GM12878 (cell line): ENCODE data around the gene RIPK3. TPM values are rescaled to one million over a fixed set of nuclear protein-coding genes. Genes with fewer than 3 reads are reported as not detected.

Experiments used
- ATAC-seq: fragments of 200-7000 bp; cut with Tn5 transposase; 3 replicates; pipeline ENCODE4 v1.9.1; 2020; ENCODE audit warnings: mild to moderate bottlenecking, moderate library complexity
- Bru-seq: library from RNA; stranded (reverse); fragments of 400-500 nt; gene quantifications from one replicate; lab custom pipeline; 2021; lab: Mats Ljungman, UMichigan
- BruChase-seq, 2 experiments: library from RNA; stranded (reverse); fragments of 400-500 nt; gene quantifications; one replicate each; lab custom pipeline; 2021; lab: Mats Ljungman, UMichigan
- BruUV-seq: library from RNA; stranded (reverse); fragments of 400-500 nt; replicated peaks from 2 replicates; lab custom pipeline; 2021; lab: Mats Ljungman, UMichigan
- CTCF ChIA-PET: fragments of 300-600 bp; sonication (Branson Sonifier 250); formaldehyde crosslinking; extraction: SDS; loops from one replicate; lab custom pipeline; 2021; ENCODE audit warnings: inconsistent platforms; lab: Yijun Ruan, JAX
- POLR2A ChIA-PET: fragments of 350-600 bp; formaldehyde crosslinking; extraction: SDS; loops from one replicate; lab custom pipeline; 2021; ENCODE audit warnings: inconsistent platforms; lab: Charles Lee
- RAD21 ChIA-PET: fragments of 300-600 bp; sonication (Branson Sonifier 250); formaldehyde crosslinking; loops from one replicate; lab custom pipeline; 2023; ENCODE audit warnings: antibody characterized with exemption; ENCODE audit not compliant: unreplicated experiment; lab: Charles Lee
- SMC1A ChIA-PET: fragments of 300-600 bp; sonication (Branson Sonifier 250); formaldehyde crosslinking; loops from one replicate; lab custom pipeline; 2023; ENCODE audit not compliant: unreplicated experiment, uncharacterized antibody; lab: Charles Lee
- DNase-seq: peaks from one replicate; pipeline ENCODE4 v3.0.0-alpha.2; 2011; ENCODE audit warnings: low read depth, low spot score
- FAIRE-seq: peaks from 3 replicates; lab custom pipeline; 2011; peaks lifted over from hg19 to GRCh38; lab: Jason Lieb, UNC
- H2AFZ ChIP-seq: 2 replicates; pipeline ENCODE4 v1.6.0; 2011; ENCODE audit warnings: low read depth, low read length, control low read depth; ENCODE audit not compliant: control insufficient read depth
- H3K27ac ChIP-seq: 2 replicates; pipeline ENCODE4 v1.5.1; 2011; ENCODE audit warnings: control low read depth; ENCODE audit not compliant: control insufficient read depth, insufficient read depth
- H3K27me3 ChIP-seq, 2 experiments: replicated peaks in 1 of 2; 2 replicates each; pipeline versions ENCODE4 v1.6.0 to v1.6.1; 2011; ENCODE audit warnings: low read length in 1 of 2; ENCODE audit not compliant: control insufficient read depth in 2 of 2, insufficient read depth in 2 of 2
- H3K36me3 ChIP-seq, 2 experiments: 2 replicates each; pipeline ENCODE4 v1.5.1; 2011; ENCODE audit warnings: low read length in 1 of 2; ENCODE audit not compliant: control insufficient read depth in 2 of 2, insufficient read depth in 2 of 2
- H3K4me1 ChIP-seq: 2 replicates; pipeline ENCODE4 v1.6.1; 2011; ENCODE audit warnings: mild to moderate bottlenecking, low read length, moderate library complexity, mixed read lengths; ENCODE audit not compliant: control insufficient read depth, insufficient read depth
- H3K4me2 ChIP-seq: 2 replicates; pipeline ENCODE4 v1.6.0; 2011; ENCODE audit warnings: control low read depth; ENCODE audit not compliant: control insufficient read depth, insufficient read depth
- H3K4me3 ChIP-seq: fragments of 200-600 bp; sonication (generic); 2 replicates; pipeline ENCODE4 v1.5.1; 2016
- H3K79me2 ChIP-seq: 2 replicates; pipeline ENCODE4 v1.6.0; 2011; ENCODE audit warnings: low read length; ENCODE audit not compliant: control insufficient read depth, insufficient read depth
- H3K9ac ChIP-seq: 2 replicates; pipeline ENCODE4 v1.8.0; 2011; ENCODE audit warnings: low read length, control low read depth, mixed read lengths; ENCODE audit not compliant: control insufficient read depth, insufficient read depth
- H3K9me3 ChIP-seq: replicated peaks from 3 replicates; pipeline ENCODE4 v1.5.1; 2011; ENCODE audit warnings: mild to moderate bottlenecking, low read length; ENCODE audit not compliant: control insufficient read depth, insufficient read depth
- H4K20me1 ChIP-seq: 2 replicates; pipeline ENCODE4 v1.6.0; 2011; ENCODE audit not compliant: control insufficient read depth, insufficient read depth
- BHLHE40 ChIP-seq, 2 experiments: fragments of 450-650 bp in 1 of 2; IDR thresholded peaks; 2 replicates each; pipeline ENCODE4 v1.6.1; 2011 to 2017; ENCODE audit warnings: low read depth in 2 of 2, borderline replicate concordance in 1 of 2, improper control_type of control experiment in 1 of 2, low read length in 1 of 2, mild to moderate bottlenecking in 1 of 2
- GATAD2B ChIP-seq: fragments of 450-650 bp; conservative IDR thresholded peaks from 2 replicates; pipeline ENCODE4 v1.6.1; 2017; ENCODE audit warnings: low read depth, mild to moderate bottlenecking, moderate library complexity
- HDGF ChIP-seq: fragments of 450-650 bp; IDR thresholded peaks from 2 replicates; pipeline ENCODE4 v1.6.1; 2016; ENCODE audit warnings: antibody characterized with exemption
- LARP7 ChIP-seq: fragments of 450-650 bp; IDR thresholded peaks from 2 replicates; pipeline ENCODE4 v1.6.1; 2017; ENCODE audit warnings: mild to moderate bottlenecking
- NR2F1 ChIP-seq: fragments of 450-650 bp; conservative IDR thresholded peaks from 2 replicates; pipeline ENCODE4 v1.6.1; 2017; ENCODE audit warnings: mild to moderate bottlenecking
- POLR2A ChIP-seq: IDR thresholded peaks from 2 replicates; pipeline ENCODE4 v1.6.1; 2011; ENCODE audit warnings: low read depth, mild to moderate bottlenecking, low read length
- POLR2AphosphoS2 ChIP-seq: IDR thresholded peaks from 2 replicates; pipeline ENCODE4 v1.6.1; 2011; ENCODE audit warnings: low read depth, mild to moderate bottlenecking, low read length, improper control_type of control experiment, moderate library complexity
- TCF3 ChIP-seq: IDR thresholded peaks from 2 replicates; pipeline ENCODE4 v1.6.1; 2012; ENCODE audit warnings: low read depth, mild to moderate bottlenecking, low read length, borderline replicate concordance; ENCODE audit not compliant: insufficient read depth
- ZNF622 ChIP-seq: fragments of 450-650 bp; IDR thresholded peaks from 2 replicates; pipeline ENCODE4 v1.6.1; 2017; ENCODE audit warnings: mild to moderate bottlenecking, inconsistent platforms
- ZNF687 ChIP-seq: fragments of 450-650 bp; IDR thresholded peaks from 2 replicates; pipeline ENCODE4 v1.6.1; 2017; ENCODE audit warnings: mild to moderate bottlenecking, moderate library complexity
- WGBS: methylation state at CpG from one replicate; pipeline ENCODE4 v1.1.6; 2016; ENCODE audit warnings: low lambda C conversion rate; ENCODE audit not compliant: insufficient replicate concordance, insufficient coverage; ENCODE audit errors: missing lambda C conversion rate; 5-methylcytosine and 5-hydroxymethylcytosine counted together
- in situ Hi-C: fragments of 300-500 bp; cut with MboI; formaldehyde crosslinking; loops from 9 replicates; pipeline ENCODE4 v1.14.3; 2018; ENCODE audit warnings: mixed read lengths
- intact Hi-C: fragments of 100-400 bp; cut with micrococcal nuclease; formaldehyde crosslinking; loops from one replicate; pipeline ENCODE4 v1.14.2; 2022; ENCODE audit not compliant: unreplicated experiment
- long read RNA-seq, 2 experiments: library from polyadenylated mRNA; unstranded; transcript quantifications; one replicate each; pipeline ENCODE4 v2.0.0, GENCODE V29; 2019 to 2020
- polyA minus RNA-seq, 3 experiments: library from RNA; depleted of rRNA, polyadenylated mRNA; stranded (reverse); fragments of >200 nt; gene quantifications; 2 replicates each; pipeline ENCODE4 v1.2.3, GENCODE V29; 2011
- polyA plus RNA-seq, 11 experiments: library from polyadenylated mRNA; depleted of rRNA in 4 of 11; unstranded in 6 of 11; stranded (reverse) in 5 of 11; fragments of >200 nt; fragmentation: Nextera tagmentation in 4 of 11; fragmentation: Illumina TruSeq in 1 of 11; extraction: Ambion mirVana in 4 of 11; extraction: Trizol in 1 of 11; gene quantifications; 1 replicate in 1 of 11; 2 replicates in 10 of 11; pipeline versions ENCODE4 v1.2.1 to v1.2.3, GENCODE V29; 2011 to 2016; ENCODE audit warnings: inconsistent platforms in 2 of 11, missing spikeins in 2 of 11, low read depth in 1 of 11
- total RNA-seq, 4 experiments: library from RNA; depleted of rRNA in 3 of 4; stranded (reverse); fragments of >200 nt in 3 of 4; fragmentation: Illumina TruSeq in 1 of 4; extraction: Trizol in 1 of 4; gene quantifications; 2 replicates each; pipeline versions ENCODE4 v1.2.1 to v1.2.3, GENCODE V29; 2013 to 2021
- TF ChIP-seq, protein P1 (sequence below): fragments of 450-650 bp; IDR thresholded peaks from 2 replicates; pipeline ENCODE4 v1.6.1; 2016; ENCODE audit warnings: mild to moderate bottlenecking

RIPK3 gene
- total RNA-seq (2013; cell fraction: nucleolus; rRNA removed), result 35.9 and 37.3 TPM in 2 replicates
- total RNA-seq (2014; rRNA removed), result 10.7 and 11.6 TPM in 2 replicates
- total RNA-seq (2014; rRNA removed; fragmentation: Illumina TruSeq; extraction: Trizol), result 8.3 and 8.6 TPM in 2 replicates
- total RNA-seq (2021), result 11.2 and 12.8 TPM in 2 replicates
- polyA plus RNA-seq (2011; ENCODE audit: low read depth), result 4.4 TPM
- polyA plus RNA-seq (2011; rRNA removed), result 4.4 and 6.5 TPM in 2 replicates
- polyA plus RNA-seq (2011; cell fraction: cytosol; rRNA removed), result 5.2 and 7.4 TPM in 2 replicates
- 31.0 and 36.7 TPM in 2 replicates for polyA plus RNA-seq (2011; cell fraction: nucleus; rRNA removed)
- polyA plus RNA-seq (2012), result 6.6 and 8.2 TPM in 2 replicates
- 7.4 and 8.3 TPM in 2 replicates for polyA plus RNA-seq (2014; fragmentation: Illumina TruSeq; extraction: Trizol)
- polyA plus RNA-seq (2014; fragmentation: Nextera tagmentation; extraction: Ambion mirVana), result 1 to 10 TPM; 2.0 to 2.7 TPM
- polyA plus RNA-seq (2014; rRNA removed), result 13.6 and 17.1 TPM in 2 replicates
- polyA plus RNA-seq (2016; fragmentation: Nextera tagmentation; extraction: Ambion mirVana), result 1 to 10 TPM; 7.5 to 8.0 TPM
- 4.5 and 9.0 TPM in 2 replicates for polyA minus RNA-seq (2011; rRNA and poly(A)+ RNA removed)
- 1.3 and 2.7 TPM in 2 replicates for polyA minus RNA-seq (2011; cell fraction: cytosol; rRNA and poly(A)+ RNA removed)
- 23.9 and 29.9 TPM in 2 replicates for polyA minus RNA-seq (2011; cell fraction: nucleus; rRNA and poly(A)+ RNA removed)
- Bru-seq, nascent RNA, result percentile 73 among the genes with signal in this experiment
- percentile 58 among the genes with signal in this experiment for BruChase-seq, experiment 1, labeled RNA remaining after a 6-hour chase
- percentile 55 among the genes with signal in this experiment for BruChase-seq, experiment 2, labeled RNA remaining after a 2-hour chase
- long read RNA-seq, experiment 1, transcript RIPK3-201 (10 exons, 1,930 nt), result major isoform, 5 of 8 reads
- long read RNA-seq, experiment 1, partial matches to known transcripts, result 0 of 8 reads
- long read RNA-seq, experiment 1, other reads (novel, unspliced or antisense), result 3 of 8 reads
- long read RNA-seq, experiment 2, transcript RIPK3-201 (10 exons, 1,930 nt), result major isoform, 18 of 20 reads
- long read RNA-seq, experiment 2, partial matches to known transcripts, result 1 of 20 reads
- long read RNA-seq, experiment 2, other reads (novel, unspliced or antisense), result 1 of 20 reads

- WGBS, result 11% methylated on average over 48 of the region's 51 CpGs
- no peaks in the 10 kb centered on the region for H4K20me1 ChIP-seq
- peaks cover 6% of the 10 kb centered on the region; the same call in 1 of the 2 replicates for H3K4me1 ChIP-seq
- ChIA-PET RAD21 (interaction anchor here (0.5 to 5.7 kb wide), 5 partner anchors 26 to 96 kb away, joined by 3 to 45 read pairs (median 4); partner anchors contain the start of genes CBLN3, CIDEB and KHNYN), POLR2A (interaction anchor here (0.5 to 4.7 kb wide), 9 partner anchors 18 to 119 kb away, joined by 3 to 23 read pairs (median 4); partner anchors contain the start of genes CBLN3, KHNYN and LTB4R2), CTCF (interaction anchor here (0.8 to 16.6 kb wide), 13 partner anchors 11 to 229 kb away, joined by 3 to 452 read pairs (median 6); partner anchors contain the start of genes CBLN3, CIDEB, KHNYN and SDR39U1), SMC1A (interaction anchor here (0.6 to 7.7 kb wide), 10 partner anchors 12 to 761 kb away, joined by 3 to 73 read pairs (median 3); partner anchors contain the start of genes JPH4 and KHNYN)
- peak within 1 kb of the TSS; percentile 34; the same call in 1 of the 2 replicates for H3K27ac ChIP-seq
- peaks cover 0 to 3% of the 10 kb centered on the region in 2 experiments; a peak in 1 of 4 replicates for H3K27me3 ChIP-seq
- intact Hi-C loops (no loop called here), in situ Hi-C loops (no loop called here)
- no peaks in the 10 kb centered on the region for H3K79me2 ChIP-seq
- no peaks in the 10 kb centered on the region for H3K9me3 ChIP-seq
- DNase-seq (peak; percentile 36), ATAC-seq (peak; percentile 95), FAIRE-seq (peak; percentile 47)
- H3K4me2 ChIP-seq, result peak within 1 kb of the TSS; percentile 84
- peak within 1 kb of the TSS; percentile 93 for H3K4me3 ChIP-seq
- H3K9ac ChIP-seq, result peak within 1 kb of the TSS; percentile 74
- TSS peak; percentile 83 for BruUV-seq
- no peaks in the 10 kb centered on the region; a peak in 1 of 4 replicates for H3K36me3 ChIP-seq
- peak within 1 kb of the TSS; percentile 97 for H2AFZ ChIP-seq
- TF ChIP-seq POLR2A (peak; percentile 63), GATAD2B (0 out of 2 replicates have a peak, but pooled peaks have one; percentile 20), HDGF (no peak), POLR2AphosphoS2 (0 out of 2 replicates have a peak, but pooled peaks have one; percentile 30), LARP7 (0 out of 2 replicates have a peak, but pooled peaks have one; percentile 25), BHLHE40 (IDR thresholded peaks at IDR 0.05; ENCODE audit: borderline replicate concordance in 1 of 2, low read depth in 2 of 2, low read length in 1 of 2) (peak in 1 of 2 experiments; percentile 19; a peak in 1 of 4 replicates), TCF3 (no peak), ZNF687 (peak; percentile 29; the same call in 1 of the 2 replicates), NR2F1 (peak; percentile 92), ZNF622 (no peak)
- TF ChIP-seq, protein P1, sequence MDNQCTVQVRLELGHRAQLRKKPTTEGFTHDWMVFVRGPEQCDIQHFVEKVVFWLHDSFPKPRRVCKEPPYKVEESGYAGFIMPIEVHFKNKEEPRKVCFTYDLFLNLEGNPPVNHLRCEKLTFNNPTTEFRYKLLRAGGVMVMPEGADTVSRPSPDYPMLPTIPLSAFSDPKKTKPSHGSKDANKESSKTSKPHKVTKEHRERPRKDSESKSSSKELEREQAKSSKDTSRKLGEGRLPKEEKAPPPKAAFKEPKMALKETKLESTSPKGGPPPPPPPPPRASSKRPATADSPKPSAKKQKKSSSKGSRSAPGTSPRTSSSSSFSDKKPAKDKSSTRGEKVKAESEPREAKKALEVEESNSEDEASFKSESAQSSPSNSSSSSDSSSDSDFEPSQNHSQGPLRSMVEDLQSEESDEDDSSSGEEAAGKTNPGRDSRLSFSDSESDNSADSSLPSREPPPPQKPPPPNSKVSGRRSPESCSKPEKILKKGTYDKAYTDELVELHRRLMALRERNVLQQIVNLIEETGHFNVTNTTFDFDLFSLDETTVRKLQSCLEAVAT, result peak; percentile 79; the same call in 1 of the 2 replicates
These were observed at the start of gene RIPK3 for GRCh38 chr14:24339284-24340151. TSS of gene RIPK3 (minus strand) at chr14:24339991. CDS start at chr14:24339826, 165 bp downstream.
